Heart left ventricle (tissue), 16 donors: ENCODE data around the gene HCN2. TPM values are rescaled to one million over a fixed set of nuclear protein-coding genes. Genes with fewer than 3 reads are reported as not detected.

Experiments used
- ATAC-seq, 4 donors: fragments of 200-7000 bp; cut with Tn5 transposase; one replicate each; pipeline ENCODE4 v1.9.1; 2020 to 2022; ENCODE audit warnings: moderate library complexity in 4 of 4, mild to moderate bottlenecking in 3 of 4, moderate number of reproducible peaks in 1 of 4
- DNase-seq, 5 donors: peaks; one replicate each; pipeline ENCODE4 v3.0.0-alpha.2; 2020
- H3K27ac ChIP-seq, 12 donors: fragments of 200-600 bp; sonication (generic) in 4 of 12; one replicate each; pipeline versions ENCODE4 v1.5.0 to v1.8.0; 2016 to 2022; ENCODE audit warnings: mild to moderate bottlenecking in 2 of 12
- H3K27me3 ChIP-seq, 9 donors: fragments of 200-600 bp; sonication (generic) in 2 of 9; one replicate each; pipeline versions ENCODE4 v1.5.1 to v1.8.0; 2016 to 2022; ENCODE audit warnings: mild to moderate bottlenecking in 3 of 9
- H3K36me3 ChIP-seq, 9 donors: fragments of 200-600 bp; sonication (generic) in 2 of 9; one replicate each; pipeline versions ENCODE4 v1.5.0 to v1.8.0; 2018 to 2022; ENCODE audit warnings: mild to moderate bottlenecking in 2 of 9
- H3K4me1 ChIP-seq, 12 donors: fragments of 200-600 bp; sonication (generic) in 4 of 12; one replicate each; pipeline versions ENCODE4 v1.5.0 to v1.8.0; 2016 to 2022; ENCODE audit warnings: mild to moderate bottlenecking in 3 of 12
- H3K4me3 ChIP-seq, 12 donors: fragments of 200-600 bp; sonication (generic) in 4 of 12; one replicate each; pipeline versions ENCODE4 v1.5.0 to v1.8.0; 2017 to 2022; ENCODE audit warnings: mild to moderate bottlenecking in 9 of 12, moderate library complexity in 4 of 12
- H3K9me3 ChIP-seq, 12 donors: fragments of 200-600 bp; sonication (generic) in 4 of 12; one replicate each; pipeline versions ENCODE4 v1.5.0 to v1.8.0; 2016 to 2022; ENCODE audit warnings: mild to moderate bottlenecking in 1 of 12
- POLR2A ChIP-seq, 2 donors: fragments of 450-650 bp; IDR thresholded peaks; one replicate each; pipeline ENCODE4 v1.6.1; 2017; ENCODE audit warnings: antibody characterized with exemption in 2 of 2, mild to moderate bottlenecking in 2 of 2, moderate library complexity in 2 of 2
- WGBS, 4 donors: extraction: QIAGEN DNeasy Blood & Tissue Kit in 2 of 4; methylation state at CpG; one replicate each; pipeline versions ENCODE4 v1.1.5 to v1.1.7; 2013 to 2018; 5-methylcytosine and 5-hydroxymethylcytosine counted together
- intact Hi-C, 10 donors: fragments of 100-400 bp; cut with DNase I; formaldehyde crosslinking; loops; one replicate each; pipeline versions ENCODE4 v1.11.1 to v1.14.2; 2022
- polyA plus RNA-seq, 2 donors: library from polyadenylated mRNA; stranded (reverse); fragments of 200-250 nt; gene quantifications; one replicate each; pipeline ENCODE4 v1.2.3, GENCODE V29; 2013
- total RNA-seq, 9 donors: library from RNA; depleted of rRNA in 2 of 9; stranded (reverse); fragments of >200 nt in 2 of 9; fragmentation: NEBNext Ultra II Directional in 3 of 9; extraction: Animal tissue kit (Norgen Biotek cat#: 25700) in 3 of 9; gene quantifications; one replicate each; pipeline versions ENCODE4 v1.1.0 to v1.2.4, GENCODE V29; 2016 to 2023
- TF ChIP-seq, protein P1 (sequence below), 12 donors: fragments of 200-600 bp; sonication (generic) in 4 of 12; IDR thresholded peaks; one replicate each; pipeline versions ENCODE4 v1.5.0 to v1.8.0; 2018 to 2022; ENCODE audit warnings: antibody characterized with exemption in 12 of 12, mild to moderate bottlenecking in 5 of 12
- donor health status: ischemic (EF 13 %, LVEDD 7.1; RV severe dilation, severe dysfunction).
- donor health status: healthy with polysubstance abuse.
- donor health status: DM: no; HTN: yes; CAD: no.
- donor health status: DM: no; HTN: no; CAD: no.
- donor health status: ischemic (EF 25% LVEDD 6.9; RV normal size, moderate dysfunction).
- donor health status: ischemic (EF 25% LVEDD 5.7; RV mildly dilated, moderate dysfunction).
- donor health status: healthy.
- donor health status: DM: yes; HTN: yes; CAD: no.
- donor health status: ischemic (EF 35%, LVEDD 5.7; RV mildly dilated, moderate dysfunction).
- donor health status: nonischemic (EF 11% LVEDD 7.7; RV severe dilation, severe dysfunction).
- donor health status: DM: yes; HTN: yes; CAD: no.
- donor health status: PGD.
- donor health status: ischemic (EF 29% LVEDD 5.4; RV normal size, mild dysfunction).
- donor health status: nonischemic (EF 23%, LVEDD 6.1; RV moderate dilation, normal function).

HCN2 gene
- total and polyA plus RNA-seq, 11 donors = 4.1 to 27.4 (median 15.4) TPM

DNA sequence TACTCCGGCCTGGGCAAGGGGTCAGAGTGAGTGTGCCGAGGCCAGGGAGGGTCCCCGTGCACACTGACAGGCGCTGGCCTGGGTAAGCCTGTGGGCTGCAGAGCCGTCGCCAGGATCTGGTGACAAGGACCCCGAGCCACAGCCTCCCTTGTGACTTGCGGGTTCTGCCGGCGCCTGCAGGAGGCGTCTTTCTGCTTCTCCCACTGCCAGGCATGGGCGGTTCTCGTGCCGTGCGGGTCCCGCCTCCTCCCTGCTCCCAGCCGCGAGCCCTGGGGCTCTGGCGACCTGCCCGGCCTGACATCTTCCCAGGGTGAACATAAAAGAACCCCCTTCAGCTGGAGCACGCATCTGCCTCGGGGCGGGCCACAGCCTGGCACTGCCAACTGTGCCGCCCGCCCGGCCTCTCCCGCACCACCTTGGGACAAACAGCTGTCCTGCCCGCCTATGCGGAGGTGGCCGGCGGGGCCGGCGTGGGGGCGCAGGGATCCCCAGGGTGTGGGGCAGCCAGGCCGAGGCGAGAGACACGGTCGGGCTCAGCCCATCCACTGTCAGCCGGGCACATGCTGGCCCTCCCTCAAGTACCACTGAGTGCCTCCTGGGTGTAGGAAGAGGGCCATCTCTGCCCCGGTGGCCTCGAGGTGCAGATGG lies 1.5 kb upstream of the HCN2 start:
- no peak for TF ChIP-seq POLR2A (IDR thresholded peaks at IDR 0.05)
- TF ChIP-seq, protein P1, sequence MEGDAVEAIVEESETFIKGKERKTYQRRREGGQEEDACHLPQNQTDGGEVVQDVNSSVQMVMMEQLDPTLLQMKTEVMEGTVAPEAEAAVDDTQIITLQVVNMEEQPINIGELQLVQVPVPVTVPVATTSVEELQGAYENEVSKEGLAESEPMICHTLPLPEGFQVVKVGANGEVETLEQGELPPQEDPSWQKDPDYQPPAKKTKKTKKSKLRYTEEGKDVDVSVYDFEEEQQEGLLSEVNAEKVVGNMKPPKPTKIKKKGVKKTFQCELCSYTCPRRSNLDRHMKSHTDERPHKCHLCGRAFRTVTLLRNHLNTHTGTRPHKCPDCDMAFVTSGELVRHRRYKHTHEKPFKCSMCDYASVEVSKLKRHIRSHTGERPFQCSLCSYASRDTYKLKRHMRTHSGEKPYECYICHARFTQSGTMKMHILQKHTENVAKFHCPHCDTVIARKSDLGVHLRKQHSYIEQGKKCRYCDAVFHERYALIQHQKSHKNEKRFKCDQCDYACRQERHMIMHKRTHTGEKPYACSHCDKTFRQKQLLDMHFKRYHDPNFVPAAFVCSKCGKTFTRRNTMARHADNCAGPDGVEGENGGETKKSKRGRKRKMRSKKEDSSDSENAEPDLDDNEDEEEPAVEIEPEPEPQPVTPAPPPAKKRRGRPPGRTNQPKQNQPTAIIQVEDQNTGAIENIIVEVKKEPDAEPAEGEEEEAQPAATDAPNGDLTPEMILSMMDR (IDR thresholded peaks at IDR 0.05) = peak; percentile 32 to 61 (median 43)
- H3K9me3 ChIP-seq = no peaks in the 10 kb centered on the region
- intact Hi-C loops = loop anchor here in 1 of 10 donors (10.0 kb wide), 1 partner anchor 147 kb away; no protein-coding TSS in a partner anchor
- H3K4me3 ChIP-seq = peak overlapping the region in 1 of 12 donors; percentile 16
- peaks cover 0 to 42% (median 21%) of the 10 kb centered on the region in 12 donors for H3K4me1 ChIP-seq
- ATAC-seq = peak; percentile 14 to 62 (median 31)
- peaks cover 15 to 51% (median 29%) of the 10 kb centered on the region in 9 donors for H3K27me3 ChIP-seq
- H3K27ac ChIP-seq = peak overlapping the region in 8 of 12 donors; percentile 10 to 69 (median 32)
- DNase-seq = peak; percentile 73 to 87 (median 84)
- peaks cover 0 to 5% (median 3%) of the 10 kb centered on the region in 9 donors for H3K36me3 ChIP-seq
- WGBS, 4 donors = 7 to 14% (median 8%) methylated on average over 20 to 41 of the region's 41 CpGs

DNA sequence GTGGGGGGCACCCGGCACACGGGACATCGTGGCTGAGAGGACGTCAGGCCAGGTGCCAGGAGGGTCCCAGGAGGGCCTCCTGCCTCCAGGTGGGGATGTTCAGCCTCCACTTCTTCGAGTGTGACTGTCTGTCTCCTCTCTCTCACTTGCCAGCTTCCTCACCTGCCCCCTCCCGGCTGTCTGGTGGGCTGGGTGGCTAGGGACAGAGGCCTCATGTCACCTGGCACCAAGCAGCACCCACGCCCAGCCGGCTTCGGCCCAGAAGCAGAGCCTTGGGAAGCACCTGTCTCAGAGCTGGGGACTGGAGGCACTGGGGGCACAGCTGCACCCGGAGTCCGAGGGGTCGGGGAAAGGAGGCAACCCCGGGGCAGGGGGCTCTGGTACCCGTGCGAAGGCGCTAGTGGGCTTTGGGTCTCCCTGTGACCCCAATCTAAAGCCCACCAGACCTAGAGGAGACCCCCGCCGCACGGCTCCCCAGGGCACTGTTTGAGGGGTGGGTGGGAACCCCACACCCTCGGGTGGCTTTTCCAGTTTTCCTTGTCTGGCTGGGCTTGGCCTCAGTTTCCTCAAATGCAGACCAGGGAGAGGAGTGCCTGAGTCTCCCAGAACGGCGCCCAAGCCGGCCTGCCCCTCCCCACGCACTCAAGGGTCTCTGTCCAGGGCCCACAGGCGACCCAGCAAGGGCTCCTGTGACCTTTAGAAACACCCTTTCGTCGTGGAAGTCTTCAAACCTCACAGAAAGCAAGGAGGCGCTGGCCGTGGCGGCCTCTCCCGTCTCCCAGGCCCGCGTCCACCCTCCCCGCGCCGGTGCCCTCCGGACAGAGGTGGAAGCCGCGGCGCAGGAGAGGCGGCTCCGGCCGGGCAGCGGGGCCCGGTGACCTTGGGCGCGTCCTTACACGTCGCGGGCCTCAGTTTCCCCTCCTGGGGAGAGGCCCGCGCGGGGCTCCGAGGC lies 664 bp upstream of the HCN2 start:
- Histone ChIP-seq H3K9me3 (no peaks in the 10 kb centered on the region), H3K4me3 (peak overlapping the region in 8 of 12 donors; percentile 17 to 41 (median 24)), H3K27me3 (peaks cover 15 to 51% (median 29%) of the 10 kb centered on the region in 9 donors), H3K27ac (peak overlapping the region in 10 of 12 donors; percentile 10 to 69 (median 42)), H3K4me1 (peaks cover 0 to 34% (median 19%) of the 10 kb centered on the region in 12 donors), H3K36me3 (no peaks in the 10 kb centered on the region)
- peak in 1 of 5 donors; percentile 59 for DNase-seq
- ATAC-seq = no peak
- TF ChIP-seq POLR2A (IDR thresholded peaks at IDR 0.05) = no peak
- TF ChIP-seq, protein P1 (IDR thresholded peaks at IDR 0.05) = no peak
- WGBS, 4 donors = 5 to 39% (median 19%) methylated on average over 14 to 54 of the region's 54 CpGs
- intact Hi-C loops = loop anchor here in 1 of 10 donors (10.0 kb wide), 1 partner anchor 146 kb away; no protein-coding TSS in a partner anchor

DNA sequence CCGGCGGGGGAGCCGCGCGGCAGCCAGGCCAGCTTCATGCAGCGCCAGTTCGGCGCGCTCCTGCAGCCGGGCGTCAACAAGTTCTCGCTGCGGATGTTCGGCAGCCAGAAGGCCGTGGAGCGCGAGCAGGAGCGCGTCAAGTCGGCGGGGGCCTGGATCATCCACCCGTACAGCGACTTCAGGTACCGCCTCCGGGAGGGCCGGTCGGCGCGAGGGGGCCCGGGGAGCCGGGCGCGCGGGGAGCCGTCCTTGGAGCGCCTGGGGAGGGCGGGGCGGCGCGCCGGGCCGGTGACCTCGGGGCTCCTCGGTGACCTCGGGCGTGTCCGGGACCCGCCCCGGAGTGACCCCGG lies 690 bp downstream of the HCN2 start:
- Histone ChIP-seq H3K36me3 (no peaks in the 10 kb centered on the region), H3K4me1 (peaks cover 0 to 29% (median 16%) of the 10 kb centered on the region in 12 donors), H3K27ac (no peak overlapping the region), H3K4me3 (peak overlapping the region in 9 of 12 donors; percentile 11 to 44 (median 28)), H3K9me3 (no peaks in the 10 kb centered on the region), H3K27me3 (peaks cover 15 to 51% (median 29%) of the 10 kb centered on the region in 9 donors)
- intact Hi-C loops = loop anchor here in 1 of 10 donors (10.0 kb wide), 1 partner anchor 64 kb away; no protein-coding TSS in a partner anchor
- WGBS, 4 donors = 1 to 3% (median 2%) methylated on average over 37 to 50 of the region's 50 CpGs; no CpG with 5 or more reads in 1 of the 4 donors
- no peak for TF ChIP-seq POLR2A (IDR thresholded peaks at IDR 0.05)
- TF ChIP-seq, protein P1 (IDR thresholded peaks at IDR 0.05) = no peak
- ATAC-seq (no peak), DNase-seq (peak in 1 of 5 donors; percentile 59)
